Hepatocyte (in vitro differentiated cells): ENCODE results near the gene PLAC8L1. TPM values are rescaled to one million over a fixed set of nuclear protein-coding genes. Genes with fewer than 3 reads are reported as not detected.

Experiments
- DNase-seq: peaks from one replicate; pipeline ENCODE4 v3.0.0-alpha.2; 2016; ENCODE audit warnings: low spot score
- H2AFZ ChIP-seq: fragments of 200-600 bp; sonication (generic); 2 replicates; pipeline ENCODE4 v1.6.0; 2016; ENCODE audit warnings: antibody characterized with exemption, mild to moderate bottlenecking
- H3K27ac ChIP-seq: fragments of 200-600 bp; sonication (generic); 2 replicates; pipeline ENCODE4 v1.5.1; 2016; ENCODE audit warnings: mild to moderate bottlenecking
- H3K27me3 ChIP-seq: fragments of 200-600 bp; sonication (generic); 2 replicates; pipeline ENCODE4 v1.6.1; 2016
- H3K36me3 ChIP-seq: fragments of 200-600 bp; sonication (generic); replicated peaks from 2 replicates; pipeline ENCODE4 v1.5.1; 2016; ENCODE audit warnings: low read depth; ENCODE audit not compliant: insufficient read depth
- H3K4me1 ChIP-seq: fragments of 200-600 bp; sonication (generic); 2 replicates; pipeline ENCODE4 v1.5.1; 2016; ENCODE audit warnings: mild to moderate bottlenecking, moderate library complexity; ENCODE audit not compliant: insufficient read depth
- H3K4me2 ChIP-seq: fragments of 200-600 bp; sonication (generic); 2 replicates; pipeline ENCODE4 v1.6.0; 2016
- H3K4me3 ChIP-seq: fragments of 200-600 bp; sonication (generic); 2 replicates; pipeline ENCODE4 v1.5.1; 2016; ENCODE audit warnings: mild to moderate bottlenecking
- H3K79me2 ChIP-seq: fragments of 200-600 bp; sonication (generic); 2 replicates; pipeline ENCODE4 v1.6.0; 2017; ENCODE audit warnings: mild to moderate bottlenecking
- H3K9me2 ChIP-seq: fragments of 200-600 bp; sonication (generic); replicated peaks from 2 replicates; pipeline ENCODE4 v1.6.0; 2017; ENCODE audit warnings: mild to moderate bottlenecking; ENCODE audit not compliant: insufficient read depth
- H3K9me3 ChIP-seq: fragments of 200-600 bp; sonication (generic); 2 replicates; pipeline ENCODE4 v1.5.1; 2016; ENCODE audit warnings: low read depth, mild to moderate bottlenecking
- H4K20me1 ChIP-seq: fragments of 200-600 bp; sonication (generic); 2 replicates; pipeline ENCODE4 v1.6.0; 2016; ENCODE audit warnings: mild to moderate bottlenecking; ENCODE audit not compliant: insufficient read depth, poor library complexity, severe bottlenecking
- CTCF ChIP-seq: fragments of 200-600 bp; sonication (generic); IDR thresholded peaks from 2 replicates; pipeline ENCODE4 v1.5.1; 2016; ENCODE audit warnings: antibody characterized with exemption, mild to moderate bottlenecking; ENCODE audit not compliant: poor library complexity
- EZH2 ChIP-seq: fragments of 200-600 bp; sonication (generic); IDR thresholded peaks from 2 replicates; pipeline ENCODE4 v1.6.1; 2016; ENCODE audit warnings: antibody characterized with exemption, mild to moderate bottlenecking, borderline replicate concordance
- EZH2phosphoT487 ChIP-seq: fragments of 200-600 bp; sonication (generic); IDR thresholded peaks from one replicate; pipeline ENCODE4 v1.6.1; 2018; ENCODE audit warnings: antibody characterized with exemption, mild to moderate bottlenecking, low read depth, moderate library complexity; ENCODE audit not compliant: unreplicated experiment, severe bottlenecking
- WGBS: methylation state at CpG from one replicate; pipeline ENCODE4 v1.1.6; 2016; ENCODE audit warnings: low lambda C conversion rate; ENCODE audit errors: missing lambda C conversion rate; 5-methylcytosine and 5-hydroxymethylcytosine counted together
- polyA plus RNA-seq: library from polyadenylated mRNA; unstranded; fragments of >200 nt; fragmentation: Nextera tagmentation; extraction: Ambion mirVana; gene quantifications from 2 replicates; pipeline ENCODE4 v1.2.1, GENCODE V29; 2016
- total RNA-seq: library from RNA; depleted of rRNA; stranded (reverse); fragments of >200 nt; gene quantifications from 2 replicates; pipeline ENCODE4 v1.2.3, GENCODE V29; 2014

The PLAC8L1 gene, protein sequence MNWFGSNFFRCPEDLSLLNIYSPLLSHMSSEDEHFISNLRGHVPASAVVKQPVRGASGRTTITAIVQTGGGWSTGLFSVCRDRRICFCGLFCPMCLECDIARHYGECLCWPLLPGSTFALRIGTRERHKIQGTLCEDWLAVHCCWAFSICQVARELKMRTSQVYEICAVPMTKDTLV
- total RNA-seq = 1.5 TPM in 1 of 2 replicates, not detected in the other
- polyA plus RNA-seq = 0.52 and 1.1 TPM in 2 replicates

DNA sequence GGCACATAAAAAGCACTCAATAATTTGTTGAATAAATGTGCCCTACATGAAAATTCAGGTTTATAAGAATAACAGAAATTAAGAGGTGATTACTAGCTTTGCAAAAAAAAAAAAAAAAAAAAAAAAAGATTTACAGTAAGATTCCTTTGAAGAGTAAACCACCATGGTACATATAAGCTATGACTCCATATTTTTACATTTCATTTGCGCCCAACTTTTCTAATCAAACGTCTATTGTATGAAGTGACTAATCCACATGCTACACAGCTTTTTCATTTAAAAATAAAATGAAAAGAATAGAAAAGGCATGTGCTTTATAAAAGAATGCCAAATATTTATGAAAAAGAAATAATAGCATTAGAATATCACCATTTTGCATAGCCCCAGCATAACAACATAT lies at the start of gene PLAC8L1:
TSS of gene PLAC8L1 (minus strand) at position 101 of the 400 bp plus-strand sequence. CDS start 1,266 bp downstream, outside the sequence.
- TF ChIP-seq CTCF (no peak), EZH2 (no peak), EZH2phosphoT487 (no peak)
- H3K36me3 ChIP-seq = no peaks in the 10 kb centered on the region
- no peaks in the 10 kb centered on the region for H3K9me2 ChIP-seq
- H3K79me2 ChIP-seq = no peaks in the 10 kb centered on the region
- H3K9me3 ChIP-seq = no peaks in the 10 kb centered on the region
- H2AFZ ChIP-seq = no peak within 1 kb of the TSS
- no peaks in the 10 kb centered on the region for H3K4me1 ChIP-seq
- no peaks in the 10 kb centered on the region for H4K20me1 ChIP-seq
- WGBS = 95% methylated on average over 2 of the region's 2 CpGs
- no peaks in the 10 kb centered on the region for H3K27me3 ChIP-seq
- H3K27ac ChIP-seq = no peak within 1 kb of the TSS
- no peak within 1 kb of the TSS for H3K4me2 ChIP-seq
- no peak for DNase-seq
- no peak within 1 kb of the TSS for H3K4me3 ChIP-seq

DNA sequence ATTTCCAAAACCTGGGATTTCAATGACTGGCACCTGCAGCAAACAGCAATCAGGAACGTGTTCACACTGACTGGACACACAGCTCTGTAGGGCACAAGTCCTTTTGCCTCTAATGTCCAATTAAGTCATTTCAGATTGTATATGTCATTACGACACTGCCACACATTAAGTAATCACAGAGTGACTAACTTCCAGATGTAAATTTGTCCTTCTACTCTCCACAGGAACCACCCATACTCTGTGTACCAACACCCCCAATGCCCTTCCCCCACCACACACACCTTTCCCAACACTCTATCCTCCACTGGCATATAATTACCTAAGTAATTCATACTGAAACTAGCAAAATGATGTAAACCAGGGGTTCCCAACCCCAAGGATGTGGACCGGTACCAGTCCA lies 46.6 kb upstream of the PLAC8L1 start:
- Histone ChIP-seq H3K36me3 (no peaks in the 10 kb centered on the region), H3K27me3 (no peaks in the 10 kb centered on the region), H2AFZ (no peak overlapping the region), H3K4me2 (no peak overlapping the region), H4K20me1 (no peaks in the 10 kb centered on the region), H3K79me2 (no peaks in the 10 kb centered on the region), H3K9me3 (no peaks in the 10 kb centered on the region), H3K27ac (no peak overlapping the region), H3K4me1 (no peaks in the 10 kb centered on the region), H3K9me2 (no peaks in the 10 kb centered on the region), H3K4me3 (no peak overlapping the region)
- 77% methylated on average over 3 of the region's 3 CpGs for WGBS
- no peak for DNase-seq
- TF ChIP-seq EZH2phosphoT487 (no peak), EZH2 (no peak), CTCF (no peak)

- Histone ChIP-seq H3K36me3 (no peaks in the 10 kb centered on the region), H3K9me3 (no peaks in the 10 kb centered on the region), H4K20me1 (no peaks in the 10 kb centered on the region), H3K9me2 (no peaks in the 10 kb centered on the region), H3K4me1 (no peaks in the 10 kb centered on the region), H3K4me3 (no peak overlapping the region), H3K27me3 (no peaks in the 10 kb centered on the region), H3K79me2 (no peaks in the 10 kb centered on the region), H3K27ac (no peak overlapping the region), H2AFZ (no peak overlapping the region), H3K4me2 (no peak overlapping the region)
- TF ChIP-seq CTCF (no peak), EZH2phosphoT487 (no peak), EZH2 (no peak)
- DNase-seq = peak; percentile 32
- 56% methylated on average over 8 of the region's 8 CpGs for WGBS
Measured at GRCh38 chr5:146137967-146138403, 32.6 kb upstream of the PLAC8L1 start.
